Inflammatory macrophage treated with lipopolysaccharide for 1 hour (primary cell): ENCODE data around the gene CLPX.
A peak's percentile ranks its signal among the peaks of the same experiment; 100 is the strongest.
"Not testable (repeated sequence)": the region's sequence is repeated elsewhere in the genome, so short reads cannot be mapped to it uniquely, and the experiment has no call there.

Source experiments
- DNase-seq, 2 donors: peaks; one replicate each; pipeline ENCODE4 v3.0.0-alpha.2; 2020 to 2022

CLPX gene

GRCh38 chr15:65184868-65185717 is at the start of gene CLPX:
TSS of gene CLPX (minus strand) at chr15:65185342. CDS start at chr15:65185153, 189 bp downstream.
- peak; percentile 74 to 85 for DNase-seq

- DNase-seq = no peak
These were observed 48.6 kb upstream of the CLPX start for GRCh38 chr15:65233696-65234095.

- DNase-seq = no peak
These were observed 47.4 kb upstream of the CLPX start for GRCh38 chr15:65232520-65232919.

GRCh38 chr15:65231306-65231705 is 46.2 kb upstream of the CLPX start:
- DNase-seq = no peak

- not testable (repeated sequence) for DNase-seq
These were observed 41.8 kb upstream of the CLPX start for GRCh38 chr15:65226901-65227300.

DNA sequence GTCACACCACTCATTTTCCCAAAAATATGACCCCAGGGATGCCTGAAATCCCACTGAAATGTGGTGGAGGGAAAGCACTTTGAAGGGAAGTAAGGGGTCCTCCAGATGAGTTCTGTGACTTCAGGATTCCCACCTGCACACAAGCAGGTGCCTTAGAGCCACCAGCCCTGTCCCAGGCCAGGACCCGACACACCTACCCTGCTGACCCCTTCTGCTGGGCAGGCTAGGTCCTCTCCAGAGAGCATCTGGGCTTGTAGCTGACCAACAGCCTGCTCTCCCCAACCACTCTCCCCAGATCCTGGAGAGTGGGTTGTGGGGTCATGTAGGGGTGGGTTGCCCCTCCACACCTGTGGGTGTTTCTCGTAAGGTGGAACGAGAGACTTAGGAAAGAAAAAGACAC is 41.1 kb upstream of the CLPX start:
- no peak for DNase-seq

GRCh38 chr15:65223996-65224395 is 38.9 kb upstream of the CLPX start:
- no peak for DNase-seq

GRCh38 chr15:65222891-65223290 is 37.7 kb upstream of the CLPX start:
- no peak for DNase-seq

GRCh38 chr15:65221697-65222096 is 36.6 kb upstream of the CLPX start:
- no peak for DNase-seq

DNA sequence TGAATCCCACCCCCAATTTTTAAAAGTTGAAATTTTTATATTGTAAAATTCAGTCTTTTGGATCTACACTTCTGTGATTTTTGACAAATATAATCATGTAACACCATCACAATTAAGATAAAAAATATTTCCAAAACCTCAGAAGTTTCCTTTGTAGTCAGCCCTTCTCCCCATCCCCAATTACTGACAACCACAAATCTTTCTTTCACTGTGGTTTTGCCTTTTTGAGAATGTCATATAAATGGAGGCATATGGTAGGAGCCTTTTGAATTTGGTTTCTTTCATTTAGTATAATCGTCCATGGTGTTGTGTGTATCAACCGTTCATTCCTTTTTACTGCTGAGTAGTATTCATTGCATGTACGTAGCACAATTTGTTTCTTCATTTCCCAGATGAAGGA is 34.0 kb upstream of the CLPX start:
- no peak for DNase-seq

- no peak for DNase-seq
These were observed 32.7 kb upstream of the CLPX start for GRCh38 chr15:65217526-65218482.

- DNase-seq = no peak
These were observed 30.4 kb upstream of the CLPX start for GRCh38 chr15:65215496-65215895.

DNA sequence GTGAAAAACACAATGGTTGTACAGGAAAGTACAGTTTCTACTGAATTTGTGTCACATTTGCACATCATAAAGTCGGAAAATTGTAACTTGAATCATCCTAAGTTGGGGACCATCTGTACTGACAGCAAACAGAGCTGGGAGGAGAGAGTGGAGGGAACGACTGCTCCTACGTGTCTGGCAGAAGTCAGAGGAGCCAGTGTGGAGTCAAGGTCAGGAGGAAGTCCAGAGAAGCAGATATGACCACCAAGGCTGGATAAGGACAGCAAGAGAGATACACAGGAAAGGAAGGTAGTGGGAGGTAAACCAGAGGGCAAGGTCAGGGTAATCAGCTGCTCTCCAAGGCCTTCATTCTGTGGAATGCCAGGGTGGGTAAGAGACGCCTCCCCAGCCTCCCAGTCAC is 28.9 kb upstream of the CLPX start:
- no peak for DNase-seq

GRCh38 chr15:65213241-65213640 is 28.1 kb upstream of the CLPX start:
- DNase-seq = no peak

GRCh38 chr15:65212097-65212496 is 27.0 kb upstream of the CLPX start:
- DNase-seq = peak in 1 of 2 donors; percentile 9

GRCh38 chr15:65211482-65211982 is 26.4 kb upstream of the CLPX start:
- DNase-seq = peak in 1 of 2 donors; percentile 8

GRCh38 chr15:65210770-65211481 is 25.8 kb upstream of the CLPX start, which contains the start of gene CILP:
TSS of gene CILP (minus strand) at chr15:65211473. CDS start at chr15:65209755, 1,718 bp downstream.
- DNase-seq = no peak

DNA sequence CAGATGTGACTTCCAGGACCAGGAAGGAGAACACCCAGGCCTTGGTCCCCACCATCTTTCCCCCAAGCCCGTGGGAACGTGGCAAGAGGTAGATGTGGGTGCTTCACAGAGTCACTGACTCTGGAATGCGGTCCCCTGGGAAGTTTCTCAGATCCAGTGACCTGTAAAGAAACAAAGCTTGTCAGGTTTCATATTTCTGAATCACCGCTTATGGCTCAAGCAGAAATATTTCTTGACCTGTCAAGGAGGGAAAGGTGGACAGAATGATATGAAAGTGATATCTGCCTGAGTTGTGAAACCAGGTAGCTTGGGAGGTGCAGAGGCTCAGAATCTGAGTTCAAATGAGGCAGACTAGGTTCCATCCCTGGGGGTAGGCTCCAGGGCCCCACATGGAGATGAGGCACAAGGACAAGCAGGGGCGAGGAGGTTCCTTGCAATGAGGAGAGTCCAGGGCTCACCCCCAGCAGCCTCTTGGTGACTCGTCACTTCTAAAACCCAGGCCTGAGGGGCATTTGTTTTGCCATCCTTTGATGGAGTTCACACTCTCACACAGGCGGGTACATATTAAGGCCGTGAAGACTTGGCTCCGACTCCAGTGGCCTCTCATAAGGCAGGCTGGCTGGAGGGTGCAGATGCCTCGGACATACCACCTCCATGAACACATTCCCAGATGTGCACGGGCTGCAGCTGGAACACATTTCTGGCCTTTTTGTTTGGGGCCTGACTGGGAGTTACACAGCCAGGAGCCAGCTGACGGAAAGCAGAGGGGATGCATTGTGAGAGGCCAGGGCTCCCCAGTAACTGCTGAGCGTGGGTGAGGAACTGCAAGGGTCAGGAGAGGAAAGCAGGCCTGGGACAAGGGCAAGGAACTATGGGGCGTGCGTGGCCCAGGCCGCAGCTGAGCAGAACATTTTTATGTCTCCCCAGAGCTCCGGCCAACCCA is 24.8 kb upstream of the CLPX start:
- no peak for DNase-seq

DNA sequence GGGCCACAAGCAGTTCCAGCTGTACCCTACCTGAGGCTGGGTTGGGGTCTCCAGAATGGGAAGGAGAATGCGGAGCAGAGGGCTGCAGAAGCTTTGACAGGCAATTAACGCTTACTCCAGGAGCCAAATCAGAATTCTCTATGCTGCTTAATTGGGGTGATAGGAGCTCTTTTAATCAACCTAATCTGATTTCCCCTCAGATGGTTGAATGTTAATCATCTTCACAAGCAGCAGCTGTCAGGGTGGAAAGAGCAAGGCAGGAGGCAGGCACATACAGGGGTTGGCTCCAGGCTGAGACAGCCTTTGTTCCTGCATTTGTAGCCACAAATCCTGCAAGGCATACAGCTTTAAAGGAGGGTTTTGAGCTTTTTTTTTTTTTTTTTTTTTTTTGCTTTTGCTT is 23.5 kb upstream of the CLPX start:
- DNase-seq = no peak

DNA sequence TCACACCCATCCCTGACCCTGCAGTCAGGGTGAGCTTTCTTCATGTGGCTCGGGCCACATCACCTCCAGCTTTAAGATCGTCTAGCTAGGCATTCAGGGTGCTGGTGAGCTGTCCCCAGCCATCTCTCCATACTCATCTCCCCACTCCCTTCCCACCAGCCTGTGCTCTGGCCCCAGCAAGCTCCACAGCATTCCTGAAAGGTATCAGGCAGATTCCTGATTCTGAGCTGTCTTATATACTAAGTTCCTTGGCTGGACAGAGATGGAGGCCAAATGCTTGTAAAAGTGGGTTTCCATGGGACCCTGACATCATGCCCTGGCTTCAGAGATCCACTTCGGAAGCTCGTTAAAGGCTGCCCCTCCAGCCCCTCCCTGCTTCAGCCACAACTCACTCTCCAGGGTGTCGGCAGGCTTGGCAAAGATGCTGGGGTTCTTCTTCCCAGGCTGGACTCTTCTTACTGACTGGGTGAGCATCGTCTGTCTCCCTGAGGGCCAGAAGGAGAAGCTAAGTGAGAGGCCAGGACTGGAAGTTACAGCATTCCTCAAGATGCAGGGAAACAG is 22.2 kb upstream of the CLPX start:
- no peak for DNase-seq

DNA sequence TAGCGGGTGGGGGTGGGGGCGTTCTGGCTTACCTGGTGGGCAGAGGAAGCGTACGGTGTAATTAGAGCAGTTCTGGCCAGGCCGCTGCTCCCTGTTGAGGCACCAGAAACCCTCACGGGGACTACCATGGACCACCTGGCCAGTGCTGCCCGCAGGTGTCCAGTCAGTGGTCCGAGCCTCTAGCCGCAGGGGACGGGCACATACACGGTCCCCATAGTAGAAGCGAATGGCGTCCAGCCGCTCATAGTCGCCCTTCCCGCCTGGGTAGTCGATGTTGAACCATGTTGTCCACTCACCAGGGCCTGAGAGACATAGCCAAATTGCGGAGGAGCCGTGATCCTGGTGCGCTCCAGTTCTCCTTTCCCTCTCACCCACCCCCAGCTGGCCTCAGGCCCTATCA is 21.6 kb upstream of the CLPX start:
- DNase-seq = no peak
